CD14-positive monocyte (primary cell): ENCODE measurements around the gene TMC3. TPM values are rescaled to one million over a fixed set of nuclear protein-coding genes. Genes with fewer than 3 reads are reported as not detected.

Source experiments
- DNase-seq, 3 donors: peaks; one replicate each; pipeline ENCODE4 v3.0.0-alpha.2; 2011 to 2022
- H2AFZ ChIP-seq: 2 replicates; pipeline ENCODE4 v1.6.0; 2012; ENCODE audit warnings: mild to moderate bottlenecking, low read depth, low read length, inconsistent platforms; ENCODE audit not compliant: insufficient read depth, poor library complexity, severe bottlenecking
- H3K27ac ChIP-seq, 2 donors: 1 replicate in 1 of 2; 2 replicates in 1 of 2; pipeline ENCODE4 v1.5.1; 2012 to 2013; ENCODE audit warnings: low read length in 2 of 2, control low read depth in 1 of 2, inconsistent platforms in 1 of 2, low read depth in 1 of 2, mild to moderate bottlenecking in 1 of 2
- H3K27me3 ChIP-seq, 2 donors: one replicate each; pipeline versions ENCODE4 v1.6.0 to v1.6.1; 2011 to 2013; ENCODE audit warnings: low read length in 2 of 2; ENCODE audit not compliant: control insufficient read depth in 2 of 2, insufficient read depth in 2 of 2
- H3K36me3 ChIP-seq, 2 donors: replicated peaks in 1 of 2; 1 replicate in 1 of 2; 2 replicates in 1 of 2; pipeline versions ENCODE4 v1.5.1 to v1.6.1; 2012 to 2013; ENCODE audit warnings: low read length in 2 of 2, control low read depth in 1 of 2, inconsistent platforms in 1 of 2, mild to moderate bottlenecking in 1 of 2; ENCODE audit not compliant: insufficient read depth in 2 of 2, control insufficient read depth in 1 of 2
- H3K4me1 ChIP-seq, 2 donors: 1 replicate in 1 of 2; 2 replicates in 1 of 2; pipeline versions ENCODE4 v1.5.1 to v1.6.1; 2012 to 2013; ENCODE audit warnings: low read length in 2 of 2, control low read depth in 1 of 2, inconsistent platforms in 1 of 2, mild to moderate bottlenecking in 1 of 2, moderate library complexity in 1 of 2; ENCODE audit not compliant: insufficient read depth in 2 of 2, control insufficient read depth in 1 of 2
- H3K4me2 ChIP-seq: replicated peaks from 2 replicates; pipeline ENCODE3; 2012; ENCODE audit warnings: low read length, moderate library complexity, mild to moderate bottlenecking; ENCODE audit not compliant: poor library complexity, severe bottlenecking; ENCODE audit errors: extremely low read depth
- H3K4me3 ChIP-seq, 3 experiments: fragments of 200-600 bp in 1 of 3; sonication (generic) in 1 of 3; replicated peaks in 1 of 3; 1 replicate in 2 of 3; 2 replicates in 1 of 3; pipeline ENCODE4 v1.5.1; 2011 to 2013; ENCODE audit warnings: low read length in 3 of 3, mild to moderate bottlenecking in 3 of 3, control low read depth in 2 of 3, low read depth in 2 of 3, inconsistent platforms in 1 of 3, moderate library complexity in 1 of 3
- H3K79me2 ChIP-seq: 2 replicates; pipeline ENCODE4 v1.6.0; 2012; ENCODE audit warnings: mild to moderate bottlenecking, control low read depth, inconsistent platforms, low read length, moderate library complexity; ENCODE audit not compliant: insufficient read depth
- H3K9ac ChIP-seq: 2 replicates; pipeline ENCODE4 v1.6.0; 2017; ENCODE audit warnings: low read length, mild to moderate bottlenecking; ENCODE audit not compliant: insufficient read depth, poor library complexity, severe bottlenecking
- H3K9me3 ChIP-seq, 2 donors: replicated peaks in 1 of 2; 1 replicate in 1 of 2; 2 replicates in 1 of 2; pipeline versions ENCODE4 v1.5.1 to v1.6.1; 2012 to 2013; ENCODE audit warnings: low read length in 2 of 2, control low read depth in 1 of 2; ENCODE audit not compliant: control insufficient read depth in 1 of 2, insufficient read depth in 1 of 2
- H4K20me1 ChIP-seq: 2 replicates; pipeline ENCODE4 v1.6.0; 2012; ENCODE audit warnings: mild to moderate bottlenecking, low read length, control low read depth, moderate library complexity; ENCODE audit not compliant: insufficient read depth
- H3K27ac Mint-ChIP-seq, 7 donors: one replicate each; pipeline ENCODE4 v1.8.0; 2020; ENCODE audit warnings: mild to moderate bottlenecking in 7 of 7, mixed read lengths in 7 of 7, moderate library complexity in 6 of 7, inconsistent platforms in 2 of 7
- H3K27me3 Mint-ChIP-seq, 3 donors: one replicate each; pipeline ENCODE4 v1.8.0; 2021 to 2022; ENCODE audit warnings: low read depth in 3 of 3, mild to moderate bottlenecking in 3 of 3, mixed read lengths in 3 of 3, moderate library complexity in 3 of 3, inconsistent platforms in 1 of 3
- H3K36me3 Mint-ChIP-seq, 2 donors: one replicate each; pipeline ENCODE4 v1.8.0; 2020; ENCODE audit warnings: mixed read lengths in 2 of 2, inconsistent platforms in 1 of 2, mild to moderate bottlenecking in 1 of 2
- H3K4me1 Mint-ChIP-seq: one replicate; pipeline ENCODE4 v1.8.0; 2020; ENCODE audit warnings: mild to moderate bottlenecking, mixed read lengths
- H3K4me3 Mint-ChIP-seq, 2 donors: one replicate each; pipeline ENCODE4 v1.8.0; 2020; ENCODE audit warnings: mild to moderate bottlenecking in 2 of 2, mixed read lengths in 2 of 2, moderate library complexity in 1 of 2
- H3K9me3 Mint-ChIP-seq, 7 donors: one replicate each; pipeline ENCODE4 v1.8.0; 2020 to 2022; ENCODE audit warnings: mixed read lengths in 7 of 7, mild to moderate bottlenecking in 6 of 7, moderate library complexity in 6 of 7, inconsistent platforms in 2 of 7
- CTCF ChIP-seq: fragments of 200-600 bp; IDR thresholded peaks from one replicate; pipeline ENCODE4 v1.8.0; 2022; ENCODE audit warnings: antibody characterized with exemption, mild to moderate bottlenecking
- WGBS: methylation state at CpG from one replicate; pipeline ENCODE4 v1.1.5; 2013; ENCODE audit warnings: missing lambda C conversion rate; ENCODE audit not compliant: insufficient coverage; 5-methylcytosine and 5-hydroxymethylcytosine counted together
- intact Hi-C, 2 donors: fragments of 100-400 bp; cut with micrococcal nuclease; formaldehyde crosslinking; loops; one replicate each; pipeline versions ENCODE4 v1.15.0 to v1.15.1; 2023
- polyA plus RNA-seq, 3 donors: library from polyadenylated mRNA; depleted of rRNA in 1 of 3; unstranded in 2 of 3; stranded (reverse) in 1 of 3; fragments of 300-500 nt in 2 of 3; fragments of >200 nt in 1 of 3; fragmentation: Illumina TruSeq in 2 of 3; gene quantifications; 1 replicate in 2 of 3; 2 replicates in 1 of 3; pipeline ENCODE4 v1.2.3, GENCODE V29; 2012 to 2021

The TMC3 gene
- polyA plus RNA-seq, 3 donors, result not detected

- Histone ChIP-seq H3K9me3 (no peaks in the 10 kb centered on the region), H3K27ac (no peak overlapping the region), H2AFZ (no peak overlapping the region), H3K36me3 (no peaks in the 10 kb centered on the region), H3K9ac (no peak overlapping the region), H4K20me1 (no peaks in the 10 kb centered on the region), H3K79me2 (no peaks in the 10 kb centered on the region), H3K4me2 (no peak overlapping the region), H3K27me3 (no peaks in the 10 kb centered on the region), H3K4me1 (peaks cover 10 to 16% of the 10 kb centered on the region in 2 donors), H3K4me3 (no peak overlapping the region)
- Mint-ChIP-seq H3K9me3 (peaks cover 0 to 3% (median 0%) of the 10 kb centered on the region in 7 donors), H3K4me1 (peaks cover 12% of the 10 kb centered on the region), H3K4me3 (no peak overlapping the region), H3K27ac (peak overlapping the region in 4 of 7 donors; percentile 20 to 61 (median 54)), H3K27me3 (peaks cover 0 to 7% (median 2%) of the 10 kb centered on the region in 3 donors), H3K36me3 (no peaks in the 10 kb centered on the region)
- intact Hi-C loops, result loop anchor here (5.0 kb wide), 2 partner anchors 61 to 66 kb away; no protein-coding TSS in a partner anchor
- DNase-seq, result peak; percentile 25 to 68 (median 38)
- WGBS, result 52% methylated on average over 4 of the region's 8 CpGs
- no peak for TF ChIP-seq CTCF
These were observed 35.6 kb downstream of the TMC3 start for GRCh38 chr15:81338170-81339007.

DNA sequence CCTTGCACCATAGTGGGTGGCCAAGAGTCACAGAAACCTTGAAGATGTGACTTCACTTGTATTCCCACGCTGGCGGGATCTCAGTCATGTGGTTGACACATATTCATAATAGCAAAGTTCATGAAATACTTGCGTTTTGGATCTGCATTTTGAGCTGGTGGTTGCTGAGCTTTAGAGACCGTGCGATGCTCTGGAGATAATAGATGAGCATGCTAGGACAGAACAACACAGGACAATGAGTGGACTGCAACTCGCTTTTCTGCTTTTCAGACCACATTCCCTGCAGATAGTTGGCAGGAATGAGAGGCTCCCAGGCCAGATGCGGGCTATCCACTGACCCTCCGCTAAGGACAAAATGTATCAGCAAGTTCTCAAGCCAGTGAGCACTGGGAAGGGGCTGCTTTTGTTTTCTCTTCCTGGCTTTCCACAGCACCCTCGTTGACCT lies 36.3 kb downstream of the TMC3 start:
- Histone ChIP-seq H3K4me2 (no peak overlapping the region), H4K20me1 (no peaks in the 10 kb centered on the region), H3K4me3 (no peak overlapping the region), H2AFZ (no peak overlapping the region), H3K4me1 (peaks cover 10 to 16% of the 10 kb centered on the region in 2 donors), H3K79me2 (no peaks in the 10 kb centered on the region), H3K27me3 (no peaks in the 10 kb centered on the region), H3K27ac (no peak overlapping the region), H3K9ac (no peak overlapping the region), H3K9me3 (no peaks in the 10 kb centered on the region), H3K36me3 (no peaks in the 10 kb centered on the region)
- intact Hi-C loops, result loop anchor here (5.0 kb wide), 2 partner anchors 60 to 65 kb away; no protein-coding TSS in a partner anchor
- 94% methylated on average over 8 of the region's 9 CpGs for WGBS
- peaks cover 0 to 3% (median 0%) of the 10 kb centered on the region in 7 donors for H3K9me3 Mint-ChIP-seq
- H3K36me3 Mint-ChIP-seq, result no peaks in the 10 kb centered on the region
- H3K4me1 Mint-ChIP-seq, result peaks cover 12% of the 10 kb centered on the region
- TF ChIP-seq CTCF, result no peak
- peaks cover 0 to 7% (median 2%) of the 10 kb centered on the region in 3 donors for H3K27me3 Mint-ChIP-seq
- H3K4me3 Mint-ChIP-seq, result no peak overlapping the region
- H3K27ac Mint-ChIP-seq, result no peak overlapping the region
- DNase-seq, result no peak
